GM19238 (cell line): ENCODE measurements around the gene GALNT13.

ENCODE experiments used
- DNase-seq: peaks from one replicate; pipeline ENCODE4 v3.0.0; 2011; ENCODE audit warnings: low spot score; ENCODE audit not compliant: insufficient read length

Gene GALNT13

DNA sequence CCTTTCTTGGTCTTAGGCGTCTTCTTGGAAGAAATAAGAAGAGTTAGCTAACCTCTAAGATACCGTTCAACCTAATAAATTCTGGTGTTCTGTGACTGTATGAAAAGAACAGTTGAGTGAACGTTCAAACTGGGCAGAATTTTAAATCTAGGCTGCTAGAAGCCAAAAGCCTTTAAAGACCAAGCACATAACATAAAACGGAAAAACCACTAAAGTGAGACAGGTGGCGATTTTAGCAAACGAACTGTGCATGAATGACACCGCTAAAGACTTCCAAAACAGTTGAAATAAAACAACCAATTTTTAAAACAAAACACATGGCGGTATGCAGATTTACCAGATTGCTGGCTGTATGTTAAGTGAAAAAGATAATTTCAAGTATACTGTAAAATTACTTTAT, 73.1 kb downstream of the GALNT13 start:
- no peak for DNase-seq

DNA sequence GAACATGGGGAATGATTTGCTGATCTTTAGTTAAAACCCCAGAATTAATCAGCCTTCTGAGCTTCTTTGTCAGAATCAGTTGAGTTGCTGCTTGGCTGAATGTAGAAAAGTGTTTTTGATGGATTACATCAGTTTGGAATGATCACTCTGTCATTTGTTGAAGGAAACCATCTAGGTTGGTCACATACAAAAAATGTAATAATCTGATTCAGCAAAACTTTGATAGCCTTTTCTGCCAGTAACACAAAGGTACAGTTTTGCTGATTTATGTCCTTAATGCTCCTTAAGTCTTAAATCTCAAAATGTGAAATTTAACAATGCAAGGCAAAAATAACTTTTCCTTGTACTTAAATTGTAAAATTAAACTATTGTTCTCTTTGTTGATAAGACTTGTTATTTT, 74.3 kb downstream of the GALNT13 start:
- no peak for DNase-seq

- no peak for DNase-seq
Measured at GRCh38 chr2:153953761-153954160, 82.0 kb downstream of the GALNT13 start.

- no peak for DNase-seq
Measured at GRCh38 chr2:153963256-153963655, 91.5 kb downstream of the GALNT13 start.

DNA sequence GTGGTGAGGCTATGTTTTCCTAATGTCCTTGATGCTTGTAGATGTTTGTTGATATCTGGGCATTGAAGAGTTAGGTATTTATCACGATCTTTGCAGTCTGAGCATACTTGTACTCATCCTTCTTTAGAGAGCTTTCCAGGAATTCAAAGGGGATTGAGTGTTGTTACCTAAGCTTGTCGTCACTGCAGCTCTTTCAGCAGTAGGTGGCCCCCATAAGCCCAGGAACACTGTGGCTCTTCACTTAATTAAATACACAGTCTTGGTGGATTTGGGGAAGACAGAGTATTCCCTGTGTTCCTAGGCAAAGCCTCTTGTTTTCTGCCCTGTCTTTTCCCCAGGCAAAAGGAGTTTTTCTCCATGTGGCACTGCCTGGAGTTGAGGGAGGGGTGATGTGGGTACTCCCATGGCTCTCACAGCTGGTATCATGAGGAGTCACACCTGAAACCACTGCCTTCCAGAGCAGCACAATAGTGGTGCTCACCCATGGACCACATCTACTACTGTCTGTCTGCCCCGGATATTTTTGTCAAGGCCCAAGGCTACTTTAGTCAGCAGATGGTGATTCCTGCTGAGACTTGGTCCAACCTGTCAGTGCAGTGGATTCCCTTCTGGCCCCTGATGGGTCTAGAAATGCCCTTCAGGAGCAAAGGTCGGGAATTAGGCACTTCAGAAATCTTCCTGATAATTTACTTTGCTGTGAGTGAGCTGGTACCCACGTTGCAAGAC, 95.7 kb downstream of the GALNT13 start:
- no peak for DNase-seq

- DNase-seq = no peak
Measured at GRCh38 chr2:153971250-153971649, 99.5 kb downstream of the GALNT13 start.

DNA sequence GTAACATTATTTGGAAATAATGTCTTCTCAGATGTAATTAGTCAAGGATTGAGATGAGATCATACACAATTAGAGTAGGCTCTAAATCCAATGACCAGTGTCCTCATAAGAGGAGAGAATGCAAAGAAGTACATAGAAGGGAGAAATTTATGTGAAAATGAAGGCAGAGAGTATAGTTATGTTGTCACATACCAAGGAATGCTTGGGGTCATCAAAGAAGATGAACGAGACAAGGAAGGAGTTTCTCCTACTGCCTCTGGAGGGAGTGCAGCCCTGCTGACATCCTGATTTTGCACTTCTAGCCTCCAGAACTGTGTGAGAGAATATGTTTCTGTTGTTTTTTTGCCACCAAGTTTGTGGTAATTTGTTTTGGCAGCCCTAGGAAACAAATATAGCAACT, 100.1 kb downstream of the GALNT13 start:
- no peak for DNase-seq

DNA sequence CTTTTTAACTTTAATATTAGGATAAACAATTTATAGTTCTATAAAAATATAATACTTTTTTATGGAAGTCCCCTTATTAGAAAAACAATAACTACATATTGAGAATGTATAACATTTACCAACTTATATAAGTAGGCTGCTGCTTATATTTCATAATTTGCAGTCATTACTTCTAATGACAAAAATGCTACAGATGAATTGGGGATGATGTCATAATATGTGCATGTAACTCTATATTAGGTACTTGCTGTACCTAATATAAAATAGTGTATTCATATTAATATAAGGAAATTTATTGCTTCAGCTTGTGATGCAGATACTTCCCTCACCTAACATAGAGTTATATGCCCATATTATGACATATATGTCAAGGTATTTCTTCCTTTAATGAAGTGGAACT, 100.7 kb downstream of the GALNT13 start:
- no peak for DNase-seq

DNA sequence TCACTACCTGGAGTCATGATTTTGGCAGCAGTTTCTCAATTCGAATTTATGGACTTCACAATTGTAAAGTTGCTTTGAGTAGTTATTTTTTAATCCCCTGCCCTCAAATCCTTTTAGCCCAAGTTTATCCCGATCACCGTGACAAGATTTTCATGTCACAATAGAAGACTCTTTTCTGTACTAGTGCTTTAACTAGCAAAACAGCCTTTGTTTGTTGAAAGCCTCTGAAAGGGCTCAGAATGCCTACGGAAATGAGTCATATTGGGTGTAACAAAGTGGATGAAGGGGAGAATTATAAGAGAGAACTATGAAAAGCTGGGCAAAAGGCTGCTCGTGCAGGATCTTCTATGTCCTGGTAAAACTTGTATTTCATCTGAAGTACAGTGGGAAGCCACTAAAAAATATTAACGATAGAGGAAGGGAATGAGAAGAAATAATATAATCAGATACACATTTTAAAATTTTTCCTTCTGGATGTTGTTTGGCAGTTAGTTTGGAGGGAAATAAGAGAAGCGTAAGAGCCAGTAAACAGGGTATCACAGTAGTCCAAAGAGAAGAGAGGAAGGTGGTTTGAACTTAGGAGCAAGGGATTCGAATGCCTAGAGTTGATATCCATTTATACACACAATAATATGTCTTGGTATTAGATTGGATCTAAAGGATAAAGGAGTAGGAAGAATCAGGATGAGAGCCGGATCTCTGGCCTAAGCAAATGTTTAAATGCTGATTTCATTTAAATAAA, 114.9 kb downstream of the GALNT13 start:
- DNase-seq = no peak

DNA sequence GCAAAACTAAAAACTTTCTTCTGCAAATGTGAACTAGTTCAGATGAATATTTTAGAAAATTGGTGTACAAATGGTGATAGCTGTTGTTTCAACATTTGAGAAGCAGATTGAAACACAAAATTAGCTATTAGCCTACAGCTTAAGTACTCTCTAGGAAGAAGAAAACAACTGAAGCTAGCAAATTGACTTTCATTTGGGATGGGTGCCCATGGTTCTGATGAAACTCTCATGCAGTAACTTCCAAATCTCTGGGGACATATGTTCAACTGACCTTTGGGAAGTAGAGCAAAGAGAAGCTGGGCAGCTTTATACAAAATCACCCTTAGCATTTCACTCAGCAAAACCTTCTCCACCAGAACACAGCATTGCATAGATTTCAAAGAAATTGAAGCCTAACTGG, 119.0 kb downstream of the GALNT13 start:
- no peak for DNase-seq

- DNase-seq = no peak
Measured at GRCh38 chr2:154013514-154013913, 141.8 kb downstream of the GALNT13 start.

DNA sequence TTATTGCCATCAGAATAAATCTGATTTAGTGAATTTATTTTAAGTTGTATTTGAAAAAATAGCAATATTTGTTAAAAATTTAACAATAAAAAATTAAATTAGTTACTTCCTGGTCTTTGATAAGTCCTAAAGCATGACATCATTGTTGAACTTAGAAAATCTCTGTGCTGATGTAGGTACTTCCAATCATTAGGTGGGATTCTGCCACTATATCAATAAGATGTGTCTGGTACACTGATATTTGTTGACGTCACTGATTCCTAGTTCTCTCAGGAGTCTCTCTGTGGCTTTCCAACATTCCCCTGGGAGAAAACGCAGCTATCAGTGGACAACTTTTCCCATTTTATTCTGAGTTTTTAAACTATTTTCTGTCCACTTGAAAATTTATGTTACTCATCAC, 143.5 kb downstream of the GALNT13 start:
- no peak for DNase-seq

- DNase-seq = no peak
Measured at GRCh38 chr2:154029504-154029903, 157.8 kb downstream of the GALNT13 start.

GRCh38 chr2:154032220-154032619, 160.5 kb downstream of the GALNT13 start:
- DNase-seq = no peak

DNA sequence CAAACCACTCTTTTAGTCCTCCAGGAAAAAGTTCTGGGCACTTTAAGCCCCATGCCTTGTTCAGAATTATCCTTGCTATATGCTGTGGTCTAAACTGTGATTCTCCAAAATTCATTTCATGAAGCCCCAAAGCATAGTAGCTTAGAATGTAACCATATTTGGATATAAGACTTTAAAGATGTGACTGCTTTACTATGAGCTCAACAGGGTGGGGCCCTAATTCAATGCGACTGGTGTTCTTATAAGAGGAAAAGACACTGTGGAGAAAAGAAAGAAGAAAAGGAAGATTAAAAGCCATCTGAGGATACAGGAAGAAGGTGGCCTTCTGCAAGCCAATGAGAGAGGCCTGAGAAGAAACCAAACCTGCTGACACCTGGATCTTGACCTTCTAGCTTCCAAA, 174.8 kb downstream of the GALNT13 start:
- DNase-seq = no peak

DNA sequence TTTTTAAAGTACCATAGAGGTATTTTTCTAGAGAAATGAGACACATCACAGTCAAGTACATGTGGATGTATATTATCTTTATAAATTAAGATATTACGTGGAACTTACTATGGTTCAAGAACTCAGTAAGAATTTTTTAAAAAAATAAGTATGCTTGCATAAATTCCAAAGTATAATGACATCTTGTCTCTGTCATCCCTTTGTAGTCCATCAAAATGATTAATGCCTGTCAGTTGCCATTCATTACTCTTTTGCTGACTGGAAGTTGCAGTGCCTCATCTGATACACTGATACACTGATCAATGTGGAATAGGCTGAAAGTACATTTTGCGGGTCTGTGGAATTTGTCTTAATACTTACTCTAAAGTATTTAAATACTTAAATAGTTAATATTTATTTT, 177.2 kb downstream of the GALNT13 start:
- DNase-seq = no peak

- no peak for DNase-seq
Measured at GRCh38 chr2:154049561-154049960, 177.8 kb downstream of the GALNT13 start.

- DNase-seq = no peak
Measured at GRCh38 chr2:154067124-154067523, 195.4 kb downstream of the GALNT13 start.

GRCh38 chr2:154078926-154079325, 207.2 kb downstream of the GALNT13 start:
- DNase-seq = no peak

- DNase-seq = no peak
Measured at GRCh38 chr2:154092571-154092970, 220.8 kb downstream of the GALNT13 start.

DNA sequence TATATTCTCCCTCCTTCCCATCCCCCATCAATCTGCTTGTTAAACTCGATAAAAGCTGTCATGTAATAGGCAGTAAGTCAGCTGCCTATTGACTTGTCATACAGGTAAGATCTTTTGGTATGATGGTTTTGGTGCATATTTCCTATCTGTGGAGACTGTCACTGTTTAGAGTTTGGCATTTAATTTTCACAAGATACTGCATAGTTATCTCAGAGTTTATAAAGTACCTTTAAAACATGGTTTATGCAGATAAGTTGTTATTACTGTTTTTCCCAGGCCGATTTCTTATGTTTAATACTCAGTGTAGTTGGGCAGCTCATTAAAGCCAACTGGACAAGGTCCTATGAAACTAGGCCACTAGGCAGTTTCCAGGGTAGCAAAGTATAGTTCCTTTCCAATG, 222.1 kb downstream of the GALNT13 start:
- DNase-seq = no peak

GRCh38 chr2:154097833-154098398, 226.2 kb downstream of the GALNT13 start:
- no peak for DNase-seq

- no peak for DNase-seq
Measured at GRCh38 chr2:154120706-154121105, 249.0 kb downstream of the GALNT13 start.
